Femur (tissue), 1 donor: Measurements from ENCODE around the gene PDZD4.

Experiments
- DNase-seq: peaks from one replicate; pipeline ENCODE4 v3.0.0-alpha.2; 2017

PDZD4 gene

GRCh38 chrX:153782313-153782712 is 48.0 kb downstream of the PDZD4 start:
- DNase-seq, result peak; percentile 61

- no peak for DNase-seq
Observed at GRCh38 chrX:153781428-153782047, 48.8 kb downstream of the PDZD4 start.

- DNase-seq, result peak; percentile 65
Observed at GRCh38 chrX:153780678-153781427, 49.5 kb downstream of the PDZD4 start, which contains the start of gene SRPK3. TSS of gene SRPK3 (plus strand) at chrX:153781041. CDS start at chrX:153781087, 46 bp downstream.

- DNase-seq, result no peak
Observed at GRCh38 chrX:153779891-153780677, 50.3 kb downstream of the PDZD4 start.

GRCh38 chrX:153778684-153779101 is 51.7 kb downstream of the PDZD4 start:
- DNase-seq, result no peak

- DNase-seq, result no peak
Observed at GRCh38 chrX:153778181-153778580, 52.2 kb downstream of the PDZD4 start.

GRCh38 chrX:153777261-153778090 is 52.9 kb downstream of the PDZD4 start:
- DNase-seq, result peak; percentile 19

GRCh38 chrX:153776611-153777045 is 53.7 kb downstream of the PDZD4 start:
- DNase-seq, result peak; percentile 16

- DNase-seq, result no peak
Observed at GRCh38 chrX:153776120-153776599, 54.2 kb downstream of the PDZD4 start.

GRCh38 chrX:153775293-153776119 is 54.8 kb downstream of the PDZD4 start:
- DNase-seq, result peak; percentile 10

GRCh38 chrX:153774576-153775292 is 55.6 kb downstream of the PDZD4 start:
- peak; percentile 14 for DNase-seq

GRCh38 chrX:153773741-153774575 is 56.4 kb downstream of the PDZD4 start:
- peak; percentile 12 for DNase-seq

- DNase-seq, result no peak
Observed at GRCh38 chrX:153773218-153773611, 57.1 kb downstream of the PDZD4 start.

- peak; percentile 15 for DNase-seq
Observed at GRCh38 chrX:153772316-153773217, 57.8 kb downstream of the PDZD4 start.

GRCh38 chrX:153771415-153772315 is 58.7 kb downstream of the PDZD4 start:
- DNase-seq, result peak; percentile 11

GRCh38 chrX:153770601-153771414 is 59.5 kb downstream of the PDZD4 start:
- peak; percentile 13 for DNase-seq
